Measurements from ENCODE around the gene FANCI. TPM values are rescaled to one million over a fixed set of nuclear protein-coding genes. Genes with fewer than 3 reads are reported as not detected.
A peak's percentile ranks its signal among the peaks of the same experiment; 100 is the strongest.

Gene FANCI
- total and polyA plus RNA-seq, 2 of the 13 experiments (the other 11 are each of a cell fraction or from before 2014, with no cell fraction given) = 15.7 to 68.8 TPM

DNA sequence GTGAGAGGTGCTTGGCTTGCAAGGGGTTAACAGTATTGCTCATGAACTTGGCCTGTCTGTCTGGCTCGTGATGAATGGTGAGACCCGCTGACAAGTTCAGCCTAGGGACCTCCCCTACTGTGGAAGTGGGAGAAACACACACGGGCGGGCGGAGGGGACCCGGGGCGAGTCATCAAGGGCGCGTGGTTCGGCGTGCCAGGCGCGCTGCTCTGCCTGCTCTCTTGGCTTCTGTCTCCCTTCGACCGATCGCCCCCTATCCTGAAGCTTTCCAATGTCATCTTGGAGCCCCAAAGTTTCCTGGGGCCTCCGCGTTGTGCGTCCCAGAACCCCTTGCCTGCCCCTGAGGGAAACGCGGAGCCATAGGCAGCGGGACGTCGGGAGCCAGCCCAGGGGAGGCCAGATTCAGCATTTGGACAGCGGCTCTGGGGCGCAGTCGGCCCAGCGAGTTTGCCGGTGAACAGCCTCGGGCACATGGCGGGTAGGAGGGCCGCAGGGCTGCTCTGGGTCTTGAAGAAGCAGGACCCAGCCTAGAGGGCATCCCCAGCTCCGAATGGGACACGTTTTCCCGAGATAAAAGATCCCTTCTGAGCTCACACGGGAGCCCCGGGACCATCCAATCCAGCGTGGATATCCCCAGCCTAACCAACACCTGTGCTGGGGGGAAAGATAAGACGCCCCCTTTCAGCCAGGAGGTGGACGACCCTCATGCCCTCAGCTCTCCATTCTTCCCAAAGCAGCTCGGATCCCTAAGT lies 117.8 kb downstream of the FANCI start (continued):
- TF ChIP-seq MYC (CRISPR knock-in tag; IDR thresholded peaks at IDR 0.05; ENCODE audit: borderline replicate concordance) (peak; percentile 49; the same call in 1 of the 2 replicates), ZBTB1 (CRISPR knock-in tag; IDR thresholded peaks at IDR 0.05; ENCODE audit: borderline replicate concordance) (peak; percentile 39; the same call in 1 of the 2 replicates), ZNF564 (CRISPR knock-in tag; IDR thresholded peaks at IDR 0.05) (no peak), ZNF878 (CRISPR knock-in tag; IDR thresholded peaks at IDR 0.05) (0 out of 2 replicates have a peak, but pooled peaks have one; percentile 33), ZNF780A (CRISPR knock-in tag; IDR thresholded peaks at IDR 0.05) (no peak), ZNF766 (CRISPR knock-in tag; IDR thresholded peaks at IDR 0.05; ENCODE audit: borderline replicate concordance) (peak; percentile 58; the same call in 1 of the 2 replicates), WIZ (CRISPR knock-in tag; IDR thresholded peaks at IDR 0.05) (peak; percentile 94; the same call in 1 of the 2 replicates), YEATS2 (CRISPR knock-in tag; IDR thresholded peaks at IDR 0.05; ENCODE audit: borderline replicate concordance) (peak; percentile 49; the same call in 1 of the 2 replicates), NFE2 (CRISPR knock-in tag; IDR thresholded peaks at IDR 0.05) (no peak), TARDBP (CRISPR knock-in tag; IDR thresholded peaks at IDR 0.05) (no peak), ZNF619 (CRISPR knock-in tag; IDR thresholded peaks at IDR 0.05) (no peak), MYNN (CRISPR knock-in tag; IDR thresholded peaks at IDR 0.05; ENCODE audit: low read depth) (no peak), KDM1A (CRISPR knock-in tag; IDR thresholded peaks at IDR 0.05) (no peak), ZHX1 (CRISPR knock-in tag; IDR thresholded peaks at IDR 0.05; ENCODE audit: low read depth) (0 out of 2 replicates have a peak, but pooled peaks have one; percentile 62), NFKBIZ (CRISPR knock-in tag; IDR thresholded peaks at IDR 0.05) (0 out of 2 replicates have a peak, but pooled peaks have one; percentile 56), HIVEP1 (CRISPR knock-in tag; IDR thresholded peaks at IDR 0.05) (no peak), ZNF335 (CRISPR knock-in tag; IDR thresholded peaks at IDR 0.05) (peak; percentile 81), DRAP1 (CRISPR knock-in tag; IDR thresholded peaks at IDR 0.05) (0 out of 2 replicates have a peak, but pooled peaks have one; percentile 22), ZNF652 (CRISPR knock-in tag; IDR thresholded peaks at IDR 0.05; ENCODE audit: borderline replicate concordance, low read depth) (peak; percentile 66), KDM5B (CRISPR knock-in tag; IDR thresholded peaks at IDR 0.05; ENCODE audit: borderline replicate concordance) (peak; percentile 41; the same call in 1 of the 2 replicates)
- TF ChIP-seq, protein P1, sequence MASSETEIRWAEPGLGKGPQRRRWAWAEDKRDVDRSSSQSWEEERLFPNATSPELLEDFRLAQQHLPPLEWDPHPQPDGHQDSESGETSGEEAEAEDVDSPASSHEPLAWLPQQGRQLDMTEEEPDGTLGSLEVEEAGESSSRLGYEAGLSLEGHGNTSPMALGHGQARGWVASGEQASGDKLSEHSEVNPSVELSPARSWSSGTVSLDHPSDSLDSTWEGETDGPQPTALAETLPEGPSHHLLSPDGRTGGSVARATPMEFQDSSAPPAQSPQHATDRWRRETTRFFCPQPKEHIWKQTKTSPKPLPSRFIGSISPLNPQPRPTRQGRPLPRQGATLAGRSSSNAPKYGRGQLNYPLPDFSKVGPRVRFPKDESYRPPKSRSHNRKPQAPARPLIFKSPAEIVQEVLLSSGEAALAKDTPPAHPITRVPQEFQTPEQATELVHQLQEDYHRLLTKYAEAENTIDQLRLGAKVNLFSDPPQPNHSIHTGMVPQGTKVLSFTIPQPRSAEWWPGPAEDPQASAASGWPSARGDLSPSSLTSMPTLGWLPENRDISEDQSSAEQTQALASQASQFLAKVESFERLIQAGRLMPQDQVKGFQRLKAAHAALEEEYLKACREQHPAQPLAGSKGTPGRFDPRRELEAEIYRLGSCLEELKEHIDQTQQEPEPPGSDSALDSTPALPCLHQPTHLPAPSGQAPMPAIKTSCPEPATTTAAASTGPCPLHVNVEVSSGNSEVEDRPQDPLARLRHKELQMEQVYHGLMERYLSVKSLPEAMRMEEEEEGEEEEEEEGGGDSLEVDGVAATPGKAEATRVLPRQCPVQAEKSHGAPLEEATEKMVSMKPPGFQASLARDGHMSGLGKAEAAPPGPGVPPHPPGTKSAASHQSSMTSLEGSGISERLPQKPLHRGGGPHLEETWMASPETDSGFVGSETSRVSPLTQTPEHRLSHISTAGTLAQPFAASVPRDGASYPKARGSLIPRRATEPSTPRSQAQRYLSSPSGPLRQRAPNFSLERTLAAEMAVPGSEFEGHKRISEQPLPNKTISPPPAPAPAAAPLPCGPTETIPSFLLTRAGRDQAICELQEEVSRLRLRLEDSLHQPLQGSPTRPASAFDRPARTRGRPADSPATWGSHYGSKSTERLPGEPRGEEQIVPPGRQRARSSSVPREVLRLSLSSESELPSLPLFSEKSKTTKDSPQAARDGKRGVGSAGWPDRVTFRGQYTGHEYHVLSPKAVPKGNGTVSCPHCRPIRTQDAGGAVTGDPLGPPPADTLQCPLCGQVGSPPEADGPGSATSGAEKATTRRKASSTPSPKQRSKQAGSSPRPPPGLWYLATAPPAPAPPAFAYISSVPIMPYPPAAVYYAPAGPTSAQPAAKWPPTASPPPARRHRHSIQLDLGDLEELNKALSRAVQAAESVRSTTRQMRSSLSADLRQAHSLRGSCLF (CRISPR knock-in tag; IDR thresholded peaks at IDR 0.05; ENCODE audit: borderline replicate concordance) = peak; percentile 43; the same call in 1 of the 2 replicates

All from HepG2 (cell line).